Lower lobe of right lung (tissue), 2 donors: ENCODE data around the gene ORC2. TPM values are rescaled to one million over a fixed set of nuclear protein-coding genes. Genes with fewer than 3 reads are reported as not detected.
A peak's percentile ranks its signal among the peaks of the same experiment; 100 is the strongest.
"Not testable (repeated sequence)": the region's sequence is repeated elsewhere in the genome, so short reads cannot be mapped to it uniquely, and the experiment has no call there.

Experiments
- ATAC-seq, 2 donors: fragments of 200-7000 bp; cut with Tn5 transposase; one replicate each; pipeline ENCODE4 v1.9.1; 2020 to 2022; ENCODE audit warnings: mild to moderate bottlenecking in 2 of 2, moderate library complexity in 2 of 2
- DNase-seq: peaks from one replicate; pipeline ENCODE4 v3.0.0-alpha.2; 2020
- H3K27ac ChIP-seq: fragments of 200-600 bp; one replicate; pipeline ENCODE4 v1.8.0; 2022
- H3K27me3 ChIP-seq: fragments of 200-600 bp; one replicate; pipeline ENCODE4 v1.8.0; 2022; ENCODE audit warnings: low read depth
- H3K36me3 ChIP-seq: fragments of 200-600 bp; one replicate; pipeline ENCODE4 v1.8.0; 2022; ENCODE audit warnings: mild to moderate bottlenecking
- H3K4me1 ChIP-seq: fragments of 200-600 bp; one replicate; pipeline ENCODE4 v1.8.0; 2022
- H3K4me3 ChIP-seq: fragments of 200-600 bp; one replicate; pipeline ENCODE4 v1.8.0; 2022; ENCODE audit warnings: mild to moderate bottlenecking
- H3K9me3 ChIP-seq: fragments of 200-600 bp; one replicate; pipeline ENCODE4 v1.8.0; 2022
- CTCF ChIP-seq: fragments of 200-600 bp; IDR thresholded peaks from one replicate; pipeline ENCODE4 v1.8.0; 2022; ENCODE audit warnings: antibody characterized with exemption, mild to moderate bottlenecking
- intact Hi-C: fragments of 100-400 bp; cut with DNase I; formaldehyde crosslinking; loops from one replicate; pipeline ENCODE4 v1.11.0; 2022
- total RNA-seq: library from RNA; stranded (reverse); fragmentation: NEBNext Ultra II Directional; extraction: Animal tissue kit (Norgen Biotek cat#: 25700); gene quantifications from one replicate; pipeline ENCODE4 v1.2.1, GENCODE V29; 2021
- donor health status: DM: no; HTN: yes; CAD: no; lungs with severe emphysema.

Gene ORC2
- total RNA-seq, 1 donor from 2014 or later = 28.6 TPM

- no peaks in the 10 kb centered on the region for H3K9me3 ChIP-seq
- intact Hi-C loops = no loop called here
- DNase-seq (no peak), ATAC-seq (no peak)
- no peaks in the 10 kb centered on the region for H3K27me3 ChIP-seq
- no peak overlapping the region for H3K4me3 ChIP-seq
- peaks cover 89% of the 10 kb centered on the region for H3K36me3 ChIP-seq
- TF ChIP-seq CTCF = no peak
- no peak overlapping the region for H3K27ac ChIP-seq
- H3K4me1 ChIP-seq = no peaks in the 10 kb centered on the region
Observed at GRCh38 chr2:200909958-200910357, 53.5 kb downstream of the ORC2 start.

DNA sequence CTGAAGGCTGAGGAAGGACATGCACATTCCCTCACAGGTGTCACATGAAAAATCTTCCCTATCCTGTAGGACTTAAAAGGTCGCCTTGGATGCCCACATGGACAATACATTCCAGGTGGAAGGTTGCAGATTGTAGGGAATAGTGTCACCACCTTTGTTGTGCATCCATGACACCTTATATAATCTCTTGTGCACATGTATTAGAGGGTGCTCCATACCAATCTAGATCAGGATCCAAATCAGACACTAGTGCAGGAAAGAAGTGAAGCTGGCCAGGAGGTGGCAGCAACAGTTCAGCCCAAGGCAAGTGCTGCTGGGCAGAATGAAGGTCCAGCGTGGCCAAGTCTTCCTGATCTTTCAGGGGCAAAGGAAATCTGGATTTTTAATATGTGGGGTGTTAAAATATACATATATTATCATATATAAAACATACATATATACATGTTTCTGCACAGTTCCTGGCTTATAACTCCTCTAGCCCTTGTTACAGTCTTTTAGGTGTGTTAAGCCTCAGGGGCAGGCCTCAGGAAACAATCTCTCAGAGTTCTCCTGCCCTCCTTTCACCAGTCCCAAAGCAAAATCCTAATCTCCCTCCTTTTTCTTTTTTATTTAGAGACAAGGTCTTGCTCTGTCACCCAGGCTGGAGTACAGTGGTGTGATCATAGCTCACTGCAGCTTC, 57.7 kb downstream of the ORC2 start:
- intact Hi-C loops = no loop called here
- DNase-seq (peak; percentile 77), ATAC-seq (peak; percentile 88 to 89)

DNA sequence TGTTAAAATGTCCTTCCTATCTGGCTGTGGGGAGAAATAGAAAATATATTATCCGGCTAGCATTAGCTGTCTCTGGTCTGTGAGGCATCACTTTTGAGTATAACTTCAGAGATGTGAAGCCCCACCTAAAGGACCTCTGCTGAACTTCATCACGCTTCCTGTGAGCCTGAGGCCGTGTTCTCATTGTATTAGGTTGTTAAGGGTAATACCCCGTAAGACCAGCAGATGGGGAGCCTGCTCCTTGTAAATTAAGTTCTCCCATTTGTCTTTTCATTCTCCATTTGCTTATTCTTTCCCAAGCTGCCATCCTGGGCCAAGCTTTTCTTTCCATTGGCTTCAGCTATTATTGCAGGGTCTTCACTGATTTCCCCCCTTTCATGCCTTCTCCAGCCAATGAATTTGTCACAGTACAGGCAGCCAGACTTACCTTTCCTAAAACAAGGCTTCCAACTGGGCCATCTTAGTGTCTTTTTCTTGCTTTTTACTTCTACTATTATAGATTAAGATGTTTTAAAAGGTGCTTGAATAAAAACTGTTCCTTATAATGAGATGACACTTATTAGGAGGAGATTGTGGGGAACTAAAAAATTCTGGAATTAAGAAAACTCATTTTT, 61.9 kb downstream of the ORC2 start:
- Histone ChIP-seq H3K36me3 (peaks cover 79% of the 10 kb centered on the region), H3K27ac (no peak overlapping the region), H3K4me1 (no peaks in the 10 kb centered on the region), H3K27me3 (no peaks in the 10 kb centered on the region), H3K9me3 (no peaks in the 10 kb centered on the region), H3K4me3 (no peak overlapping the region)
- ATAC-seq (peak; percentile 88 to 91), DNase-seq (peak; percentile 50)
- intact Hi-C loops = no loop called here
- TF ChIP-seq CTCF = peak; percentile 77

More for the DNA sequence above, 57.7 kb downstream of the ORC2 start:
- peak; percentile 67 for TF ChIP-seq CTCF
- Histone ChIP-seq H3K4me1 (no peaks in the 10 kb centered on the region), H3K27me3 (no peaks in the 10 kb centered on the region), H3K9me3 (no peaks in the 10 kb centered on the region), H3K36me3 (peaks cover 75% of the 10 kb centered on the region), H3K27ac (no peak overlapping the region), H3K4me3 (no peak overlapping the region)

DNA sequence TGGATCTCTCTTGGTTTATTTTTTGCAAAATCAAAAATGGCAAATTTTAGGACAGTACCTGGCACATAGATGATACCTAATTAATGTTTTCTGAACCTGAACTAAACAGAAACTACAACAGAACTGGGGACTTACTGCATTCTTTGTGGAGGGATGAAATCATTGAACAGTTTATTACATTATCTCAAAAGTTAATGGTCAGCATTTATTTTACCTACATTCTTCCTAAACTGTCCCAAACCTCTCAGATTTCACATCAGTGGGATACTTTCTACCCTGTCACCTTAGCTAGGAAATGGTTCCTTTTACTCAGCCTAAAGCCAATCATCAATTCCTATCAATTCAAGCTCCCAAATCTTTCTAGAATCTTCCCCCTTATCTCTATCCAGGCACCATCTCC, 64.0 kb downstream of the ORC2 start:
- no peak for TF ChIP-seq CTCF
- Histone ChIP-seq H3K36me3 (peaks cover 85% of the 10 kb centered on the region), H3K4me1 (no peaks in the 10 kb centered on the region), H3K27me3 (no peaks in the 10 kb centered on the region), H3K9me3 (no peaks in the 10 kb centered on the region), H3K4me3 (no peak overlapping the region), H3K27ac (no peak overlapping the region)
- no peak for DNase-seq
- intact Hi-C loops = no loop called here
- no peak for ATAC-seq

DNA sequence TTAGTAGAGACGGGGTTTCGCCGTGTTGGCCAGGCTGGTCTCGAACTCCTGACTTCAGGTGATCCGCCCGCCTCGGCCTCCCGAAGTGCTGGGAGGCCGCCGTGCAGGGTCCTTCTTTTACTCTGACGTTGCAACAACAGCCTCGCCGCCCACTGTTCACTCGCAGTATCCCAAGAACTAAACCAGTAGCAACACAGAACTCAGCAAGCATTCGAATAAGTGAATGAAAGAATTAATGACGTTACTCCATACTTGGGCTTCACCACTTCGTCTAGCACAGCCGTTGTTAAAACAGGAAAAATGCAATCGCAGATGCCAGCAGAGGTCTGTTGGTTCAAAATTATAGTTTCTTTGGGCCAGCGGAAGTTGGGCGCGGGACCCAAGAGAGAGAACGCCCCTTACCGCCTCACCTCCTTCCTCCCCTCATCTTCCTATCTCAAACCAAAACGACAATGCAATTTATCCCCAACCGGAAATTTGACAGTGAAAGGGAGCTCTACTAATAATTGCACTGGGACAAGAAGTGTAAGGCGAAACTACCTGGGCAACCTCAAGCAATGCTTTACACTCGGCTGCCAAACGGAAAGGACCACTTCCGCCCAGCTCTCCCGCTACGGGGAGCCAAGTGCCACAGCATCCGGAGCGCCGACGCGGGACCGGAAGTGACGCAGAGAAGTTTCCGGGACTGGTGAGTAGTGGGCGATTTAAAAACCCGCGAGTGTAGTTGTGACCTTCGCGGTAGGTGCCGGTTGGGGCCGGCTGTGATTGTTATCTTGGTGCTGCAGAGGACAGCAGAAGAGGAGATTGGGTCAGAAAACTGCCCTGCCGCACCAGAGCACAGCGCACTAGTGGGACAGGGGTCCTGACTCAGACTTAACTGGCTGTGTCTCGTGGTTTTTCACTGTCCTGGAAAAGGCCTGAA, 74.5 kb downstream of the ORC2 start, which contains the start of the genes NIF3L1 and PPIL3:
Gene NIF3L1, plus strand, starts transcription at position 668 of the 922 bp plus-strand sequence. CDS start 2,573 bp downstream, outside the sequence.
Gene PPIL3, minus strand, starts transcription at position 374 of the 922 bp plus-strand sequence. CDS start 1,462 bp downstream, outside the sequence.
- peak; percentile 98 to 99 for ATAC-seq
- TF ChIP-seq CTCF = no peak
- intact Hi-C loops = no loop called here
- peaks cover 37% of the 10 kb centered on the region for H3K36me3 ChIP-seq
- no peaks in the 10 kb centered on the region for H3K9me3 ChIP-seq
- peak; percentile 98 for DNase-seq
- peak within 1 kb of the TSS; percentile 97 for H3K27ac ChIP-seq
- peak within 1 kb of the TSS; percentile 75 for H3K4me3 ChIP-seq
- peaks cover 34% of the 10 kb centered on the region for H3K4me1 ChIP-seq
- H3K27me3 ChIP-seq = no peaks in the 10 kb centered on the region

- DNase-seq, ATAC-seq, H3K9me3 ChIP-seq, intact Hi-C loops, H3K27ac ChIP-seq, H3K27me3 ChIP-seq, H3K4me1 ChIP-seq, H3K4me3 ChIP-seq: not testable (repeated sequence)
- H3K36me3 ChIP-seq = peaks cover 96% of the 10 kb centered on the region
Observed at GRCh38 chr2:200881715-200882249, 81.7 kb downstream of the ORC2 start.
